Large intestine (tissue), 3 donors: Measurements from ENCODE around the gene CPNE4. TPM values are rescaled to one million over a fixed set of nuclear protein-coding genes. Genes with fewer than 3 reads are reported as not detected.

Source experiments
- DNase-seq, 2 donors: peaks; one replicate each; pipeline versions ENCODE4 v3.0.0 to v3.0.0-alpha.2; 2013
- H3K27ac ChIP-seq: one replicate; pipeline ENCODE4 v1.5.1; 2013; ENCODE audit warnings: low read length
- H3K27me3 ChIP-seq: 2 replicates; pipeline ENCODE4 v1.6.1; 2013; ENCODE audit warnings: low read length; ENCODE audit not compliant: control insufficient read depth, insufficient read depth
- H3K36me3 ChIP-seq: 2 replicates; pipeline ENCODE4 v1.6.1; 2013; ENCODE audit warnings: low read length; ENCODE audit not compliant: control insufficient read depth, insufficient read depth
- H3K4me1 ChIP-seq: one replicate; pipeline ENCODE4 v1.6.1; 2013; ENCODE audit warnings: low read length; ENCODE audit not compliant: control insufficient read depth, insufficient read depth
- H3K4me3 ChIP-seq: one replicate; pipeline ENCODE4 v1.5.1; 2013; ENCODE audit warnings: low read length
- H3K9me3 ChIP-seq: one replicate; pipeline ENCODE4 v1.6.1; 2013; ENCODE audit warnings: mild to moderate bottlenecking, low read depth, low read length, moderate library complexity; ENCODE audit not compliant: control insufficient read depth
- WGBS: methylation state at CpG from one replicate; pipeline ENCODE4 v1.1.5; 2013; ENCODE audit warnings: low lambda C conversion rate; ENCODE audit not compliant: insufficient coverage; 5-methylcytosine and 5-hydroxymethylcytosine counted together
- polyA plus RNA-seq: library from polyadenylated mRNA; unstranded; fragments of 120-200 nt; gene quantifications from one replicate; pipeline ENCODE4 v1.2.1, GENCODE V29; 2013

CPNE4 gene
- polyA plus RNA-seq, 1 donor: 2.9 TPM

- no peaks in the 10 kb centered on the region for H3K4me1 ChIP-seq
- H3K27me3 ChIP-seq: no peaks in the 10 kb centered on the region
- H3K36me3 ChIP-seq: no peaks in the 10 kb centered on the region
- no peaks in the 10 kb centered on the region for H3K9me3 ChIP-seq
- DNase-seq: no peak
- H3K27ac ChIP-seq: no peak overlapping the region
- H3K4me3 ChIP-seq: no peak overlapping the region
- WGBS: 80% methylated on average over 3 of the region's 6 CpGs
Observed at GRCh38 chr3:131690800-131691199, 344.0 kb downstream of the CPNE4 start.

DNA sequence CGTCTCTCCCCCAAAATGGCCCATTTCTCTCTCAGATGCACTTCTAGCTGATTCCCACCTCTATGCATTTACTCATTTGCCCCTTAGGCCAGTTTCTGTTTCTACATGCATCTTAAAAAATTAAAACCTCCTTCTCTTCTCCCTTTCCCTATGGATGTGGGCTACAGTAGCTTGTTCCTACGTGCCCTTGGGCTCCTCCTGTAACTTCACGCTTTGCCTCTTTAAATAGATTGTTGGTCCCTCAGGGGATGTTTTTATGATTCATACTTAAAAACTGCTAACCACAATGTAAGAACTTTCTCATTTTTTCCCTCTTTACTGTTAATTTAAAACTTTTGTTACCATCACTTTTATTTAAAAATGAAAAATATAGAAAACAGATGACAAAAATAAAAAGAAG is 346.4 kb downstream of the CPNE4 start:
- Histone ChIP-seq H3K27me3 (no peaks in the 10 kb centered on the region), H3K27ac (no peak overlapping the region), H3K4me1 (no peaks in the 10 kb centered on the region), H3K36me3 (no peaks in the 10 kb centered on the region), H3K4me3 (no peak overlapping the region), H3K9me3 (no peaks in the 10 kb centered on the region)
- WGBS: no CpG with 5 or more reads among the region's 3 CpGs
- DNase-seq: no peak

GRCh38 chr3:131669600-131669999 is 365.2 kb downstream of the CPNE4 start:
- WGBS: no CpG with 5 or more reads among the region's 4 CpGs
- Histone ChIP-seq H3K27ac (no peak overlapping the region), H3K9me3 (no peaks in the 10 kb centered on the region), H3K27me3 (no peaks in the 10 kb centered on the region), H3K4me1 (no peaks in the 10 kb centered on the region), H3K4me3 (no peak overlapping the region), H3K36me3 (no peaks in the 10 kb centered on the region)
- DNase-seq: no peak

GRCh38 chr3:131658771-131659170 is 376.0 kb downstream of the CPNE4 start:
- Histone ChIP-seq H3K9me3 (no peaks in the 10 kb centered on the region), H3K4me1 (no peaks in the 10 kb centered on the region), H3K4me3 (no peak overlapping the region), H3K27ac (no peak overlapping the region), H3K27me3 (no peaks in the 10 kb centered on the region), H3K36me3 (no peaks in the 10 kb centered on the region)
- WGBS: 100% methylated on average over 1 of the region's 1 CpG
- no peak for DNase-seq

- H3K4me1 ChIP-seq: no peaks in the 10 kb centered on the region
- H3K9me3 ChIP-seq: no peaks in the 10 kb centered on the region
- H3K27ac ChIP-seq: no peak overlapping the region
- no peaks in the 10 kb centered on the region for H3K36me3 ChIP-seq
- H3K27me3 ChIP-seq: no peaks in the 10 kb centered on the region
- no peak for DNase-seq
- H3K4me3 ChIP-seq: no peak overlapping the region
- 40% methylated on average over 1 of the region's 3 CpGs for WGBS
Observed at GRCh38 chr3:131658115-131658514, 376.7 kb downstream of the CPNE4 start.

GRCh38 chr3:131655070-131655690 is 379.6 kb downstream of the CPNE4 start:
- no peak overlapping the region for H3K4me3 ChIP-seq
- WGBS: no CpG with 5 or more reads among the region's 7 CpGs
- no peaks in the 10 kb centered on the region for H3K9me3 ChIP-seq
- H3K27ac ChIP-seq: no peak overlapping the region
- DNase-seq: no peak
- no peaks in the 10 kb centered on the region for H3K36me3 ChIP-seq
- no peaks in the 10 kb centered on the region for H3K27me3 ChIP-seq
- no peaks in the 10 kb centered on the region for H3K4me1 ChIP-seq

GRCh38 chr3:131645638-131646037 is 389.2 kb downstream of the CPNE4 start:
- H3K9me3 ChIP-seq: no peaks in the 10 kb centered on the region
- no peaks in the 10 kb centered on the region for H3K27me3 ChIP-seq
- no peaks in the 10 kb centered on the region for H3K4me1 ChIP-seq
- H3K36me3 ChIP-seq: no peaks in the 10 kb centered on the region
- H3K27ac ChIP-seq: no peak overlapping the region
- H3K4me3 ChIP-seq: no peak overlapping the region
- DNase-seq: no peak

GRCh38 chr3:131636266-131636775 is 398.5 kb downstream of the CPNE4 start:
- no peaks in the 10 kb centered on the region for H3K4me1 ChIP-seq
- no peaks in the 10 kb centered on the region for H3K36me3 ChIP-seq
- no peak overlapping the region for H3K4me3 ChIP-seq
- no peak overlapping the region for H3K27ac ChIP-seq
- H3K9me3 ChIP-seq: no peaks in the 10 kb centered on the region
- DNase-seq: no peak
- H3K27me3 ChIP-seq: no peaks in the 10 kb centered on the region
- no CpG with 5 or more reads among the region's 4 CpGs for WGBS

GRCh38 chr3:131630807-131631206 is 404.0 kb downstream of the CPNE4 start:
- DNase-seq: no peak
- Histone ChIP-seq H3K4me1 (no peaks in the 10 kb centered on the region), H3K36me3 (no peaks in the 10 kb centered on the region), H3K4me3 (no peak overlapping the region), H3K27me3 (no peaks in the 10 kb centered on the region), H3K27ac (no peak overlapping the region), H3K9me3 (no peaks in the 10 kb centered on the region)
- no CpG with 5 or more reads among the region's 1 CpG for WGBS

GRCh38 chr3:131630097-131630496 is 404.7 kb downstream of the CPNE4 start:
- DNase-seq: no peak
- Histone ChIP-seq H3K4me1 (no peaks in the 10 kb centered on the region), H3K36me3 (no peaks in the 10 kb centered on the region), H3K27me3 (no peaks in the 10 kb centered on the region), H3K9me3 (no peaks in the 10 kb centered on the region), H3K4me3 (no peak overlapping the region), H3K27ac (no peak overlapping the region)
- 100% methylated on average over 1 of the region's 3 CpGs for WGBS

DNA sequence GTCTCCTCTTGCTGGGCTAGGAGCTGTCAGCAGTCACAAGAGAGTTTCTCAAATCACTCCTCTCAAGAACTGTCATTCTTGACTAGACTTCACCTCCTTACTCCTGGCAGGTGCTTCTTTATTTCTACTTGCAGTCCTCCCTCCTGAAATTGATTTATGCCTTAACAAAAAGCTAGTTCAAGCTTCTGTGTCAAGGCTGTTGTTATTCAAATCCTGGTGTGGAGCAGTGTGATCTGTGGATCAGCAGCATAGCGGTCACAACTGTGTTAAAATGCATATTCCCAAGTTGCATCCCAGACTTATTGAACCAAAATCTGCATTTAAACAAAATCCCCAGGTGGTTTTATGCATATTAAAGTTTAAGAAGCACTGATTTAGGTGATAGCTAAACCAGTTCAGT is 411.4 kb downstream of the CPNE4 start:
- H3K4me1 ChIP-seq: no peaks in the 10 kb centered on the region
- H3K27me3 ChIP-seq: peaks cover 4% of the 10 kb centered on the region
- no peak for DNase-seq
- no peak overlapping the region for H3K27ac ChIP-seq
- no peak overlapping the region for H3K4me3 ChIP-seq
- H3K9me3 ChIP-seq: no peaks in the 10 kb centered on the region
- H3K36me3 ChIP-seq: no peaks in the 10 kb centered on the region
- no CpG with 5 or more reads among the region's 1 CpG for WGBS
